Suppressor macrophage treated with lipopolysaccharide for 4 hours (primary cell): ENCODE results near the gene NDUFB2.
"Not testable (repeated sequence)": the region's sequence is repeated elsewhere in the genome, so short reads cannot be mapped to it uniquely, and the experiment has no call there.

Experiments used
- DNase-seq: peaks from one replicate; pipeline ENCODE4 v3.0.0-alpha.2; 2020

The NDUFB2 gene

GRCh38 chr7:140696680-140697446 lies at the start of gene NDUFB2:
Gene NDUFB2, plus strand, starts transcription at chr7:140696708. Its CDS starts 37 bp downstream, at chr7:140696745.
- peak; percentile 69 for DNase-seq

GRCh38 chr7:140646931-140647647 lies 49.4 kb upstream of the NDUFB2 start:
- DNase-seq = peak; percentile 46

GRCh38 chr7:140649556-140650205 lies 46.8 kb upstream of the NDUFB2 start:
- peak; percentile 63 for DNase-seq

GRCh38 chr7:140650367-140650766 lies 46.1 kb upstream of the NDUFB2 start:
- no peak for DNase-seq

- DNase-seq = peak; percentile 73
Observed at GRCh38 chr7:140653319-140654108, 43.0 kb upstream of the NDUFB2 start.

- DNase-seq = no peak
Observed at GRCh38 chr7:140654109-140654387, 42.5 kb upstream of the NDUFB2 start.

GRCh38 chr7:140654661-140655060 lies 41.8 kb upstream of the NDUFB2 start:
- DNase-seq = no peak

GRCh38 chr7:140655511-140656408 lies 40.7 kb upstream of the NDUFB2 start:
- peak; percentile 25 for DNase-seq

GRCh38 chr7:140656548-140657515 lies 39.7 kb upstream of the NDUFB2 start:
- DNase-seq = peak; percentile 94

GRCh38 chr7:140657891-140658290 lies 38.6 kb upstream of the NDUFB2 start:
- DNase-seq = peak; percentile 28

- no peak for DNase-seq
Observed at GRCh38 chr7:140659856-140660255, 36.7 kb upstream of the NDUFB2 start.

- no peak for DNase-seq
Observed at GRCh38 chr7:140661124-140661523, 35.4 kb upstream of the NDUFB2 start.

GRCh38 chr7:140662938-140663337 lies 33.6 kb upstream of the NDUFB2 start:
- not testable (repeated sequence) for DNase-seq

GRCh38 chr7:140667476-140667875 lies 29.0 kb upstream of the NDUFB2 start:
- DNase-seq = no peak

- no peak for DNase-seq
Observed at GRCh38 chr7:140668641-140669040, 27.9 kb upstream of the NDUFB2 start.

GRCh38 chr7:140669352-140669751 lies 27.2 kb upstream of the NDUFB2 start:
- no peak for DNase-seq

- DNase-seq = not testable (repeated sequence)
Observed at GRCh38 chr7:140669862-140670261, 26.6 kb upstream of the NDUFB2 start.

- DNase-seq = no peak
Observed at GRCh38 chr7:140670343-140670935, 26.1 kb upstream of the NDUFB2 start.

- DNase-seq = peak; percentile 47
Observed at GRCh38 chr7:140671966-140672365, 24.5 kb upstream of the NDUFB2 start.

- no peak for DNase-seq
Observed at GRCh38 chr7:140672382-140673062, 24.0 kb upstream of the NDUFB2 start, which contains the start of gene ADCK2. Gene ADCK2, plus strand, starts transcription at chr7:140672945. Its CDS starts 386 bp downstream, at chr7:140673331.
